T-helper 17 cell (primary cell): ENCODE data around the gene CLEC12A. TPM values are rescaled to one million over a fixed set of nuclear protein-coding genes. Genes with fewer than 3 reads are reported as not detected.

Experiments
- ATAC-seq: fragments of 150-1000 bp; cut with Tn5 transposase; 2 replicates; pipeline ENCODE4 v1.10.0; 2021; ENCODE audit warnings: mild to moderate bottlenecking, moderate library complexity
- DNase-seq, 3 donors: peaks; one replicate each; pipeline versions ENCODE4 v3.0.0 to v3.0.0-alpha.2; 2020 to 2021
- H3K9me3 ChIP-seq: one replicate; pipeline ENCODE4 v1.7.0; 2013; ENCODE audit warnings: low read length, mild to moderate bottlenecking; ENCODE audit not compliant: control insufficient read depth, poor library complexity, severe bottlenecking
- H3K27ac Mint-ChIP-seq: one replicate; pipeline ENCODE4 v1.8.0; 2022; ENCODE audit warnings: mild to moderate bottlenecking, moderate library complexity, mixed read lengths
- H3K27me3 Mint-ChIP-seq: one replicate; pipeline ENCODE4 v1.8.0; 2022; ENCODE audit warnings: mixed read lengths
- H3K36me3 Mint-ChIP-seq: one replicate; pipeline ENCODE4 v1.8.0; 2022; ENCODE audit warnings: low read depth, mixed read lengths
- H3K4me1 Mint-ChIP-seq: one replicate; pipeline ENCODE4 v1.8.0; 2022; ENCODE audit warnings: mild to moderate bottlenecking, mixed read lengths
- H3K4me3 Mint-ChIP-seq: one replicate; pipeline ENCODE4 v1.8.0; 2022; ENCODE audit warnings: mild to moderate bottlenecking, moderate library complexity, mixed read lengths
- total RNA-seq, 4 donors: library from RNA in 2 of 4; stranded (reverse) in 2 of 4; gene quantifications; one replicate each; pipeline ENCODE4 v1.2.3 and lab custom pipeline; 2022 to 2026

The CLEC12A gene
- total RNA-seq, 2 donors from 2014 or later = 0.37 to 4.6 TPM

- no peaks in the 10 kb centered on the region for H3K9me3 ChIP-seq
- H3K36me3 Mint-ChIP-seq = peaks cover 4% of the 10 kb centered on the region
- ATAC-seq = no peak
- H3K4me1 Mint-ChIP-seq = no peaks in the 10 kb centered on the region
- no peak overlapping the region for H3K4me3 Mint-ChIP-seq
- DNase-seq = no peak
- H3K27ac Mint-ChIP-seq = no peak overlapping the region
- H3K27me3 Mint-ChIP-seq = peaks cover 41% of the 10 kb centered on the region
Measured at GRCh38 chr12:10027721-10028120, 56.5 kb downstream of the CLEC12A start.

- H3K4me3 Mint-ChIP-seq = no peak within 1 kb of the TSS
- peaks cover 4% of the 10 kb centered on the region for H3K36me3 Mint-ChIP-seq
- H3K4me1 Mint-ChIP-seq = no peaks in the 10 kb centered on the region
- ATAC-seq (no peak), DNase-seq (no peak)
- no peaks in the 10 kb centered on the region for H3K9me3 ChIP-seq
- H3K27me3 Mint-ChIP-seq = peaks cover 51% of the 10 kb centered on the region
- H3K27ac Mint-ChIP-seq = no peak within 1 kb of the TSS
Measured at GRCh38 chr12:10030446-10030845, 59.2 kb downstream of the CLEC12A start, which contains the start of gene CLEC9A. CLEC9A (plus strand) TSS chr12:10030682; CDS start chr12:10052688, 22,006 bp downstream.

DNA sequence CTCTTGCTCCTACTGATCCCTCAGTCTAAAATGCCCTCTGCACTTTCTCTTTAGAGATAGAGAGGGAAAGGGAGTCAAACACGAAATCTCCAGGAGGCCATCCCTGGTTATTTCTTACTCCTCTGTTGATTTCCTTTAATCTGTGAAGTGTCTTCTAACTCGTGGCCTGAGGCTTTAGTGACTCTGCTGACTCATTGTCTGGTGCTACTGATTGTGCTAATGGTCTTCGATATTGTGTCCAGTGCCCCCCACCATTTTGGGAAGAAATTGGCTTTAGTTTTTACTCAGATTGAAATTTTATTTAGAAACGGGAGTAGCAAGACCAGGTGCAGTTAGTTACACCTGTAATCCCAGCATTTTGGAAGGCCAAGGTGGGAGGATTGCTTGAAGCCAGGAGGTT, 60.1 kb downstream of the CLEC12A start:
- no peak overlapping the region for H3K4me3 Mint-ChIP-seq
- no peak for ATAC-seq
- H3K27ac Mint-ChIP-seq = no peak overlapping the region
- DNase-seq = no peak
- peaks cover 4% of the 10 kb centered on the region for H3K36me3 Mint-ChIP-seq
- peaks cover 55% of the 10 kb centered on the region for H3K27me3 Mint-ChIP-seq
- H3K4me1 Mint-ChIP-seq = no peaks in the 10 kb centered on the region
- H3K9me3 ChIP-seq = no peaks in the 10 kb centered on the region

- Mint-ChIP-seq H3K4me1 (no peaks in the 10 kb centered on the region), H3K27ac (no peak overlapping the region), H3K27me3 (peaks cover 60% of the 10 kb centered on the region), H3K36me3 (peaks cover 4% of the 10 kb centered on the region), H3K4me3 (no peak overlapping the region)
- no peaks in the 10 kb centered on the region for H3K9me3 ChIP-seq
- DNase-seq (no peak), ATAC-seq (no peak)
Measured at GRCh38 chr12:10031771-10032175, 60.6 kb downstream of the CLEC12A start.

- ATAC-seq (no peak), DNase-seq (no peak)
- peaks cover 4% of the 10 kb centered on the region for H3K36me3 Mint-ChIP-seq
- peaks cover 79% of the 10 kb centered on the region for H3K27me3 Mint-ChIP-seq
- no peaks in the 10 kb centered on the region for H3K9me3 ChIP-seq
- no peaks in the 10 kb centered on the region for H3K4me1 Mint-ChIP-seq
- no peak overlapping the region for H3K4me3 Mint-ChIP-seq
- no peak overlapping the region for H3K27ac Mint-ChIP-seq
Measured at GRCh38 chr12:10033783-10034545, 62.8 kb downstream of the CLEC12A start.

Other genes starting within 250 kb of the CLEC12A start
- gene CLECL1, start 238.3 kb upstream of the CLEC12A start, total RNA-seq = 1 to 10 TPM; 1.5 TPM
- 1,000 to 10,000 TPM; 1,001 to 1,104 TPM for gene CD69, start 210.5 kb upstream of the CLEC12A start, total RNA-seq
- gene KLRF1, start 143.9 kb upstream of the CLEC12A start, total RNA-seq = under 1 TPM; 0.52 to 0.57 TPM
- gene CLEC2B, start 102.1 kb upstream of the CLEC12A start, total RNA-seq = 100 to 1,000 TPM in 1 of 2 donors, 10 to 100 TPM in 1; 59.9 to 116 TPM
- not detected for gene KLRF2, start 89.9 kb upstream of the CLEC12A start, total RNA-seq
- not detected for gene CLEC2A, start 39.0 kb upstream of the CLEC12A start, total RNA-seq
- 10 to 100 TPM in 1 of 2 donors, under 1 TPM in 1; 0.94 to 21.1 TPM for gene CLEC1B, start 27.7 kb downstream of the CLEC12A start, total RNA-seq
- under 1 TPM in 1 of 2 donors, not detected in 1; 0.25 TPM for gene CLEC12B, start 39.2 kb downstream of the CLEC12A start, total RNA-seq
- gene CLEC9A, start 59.3 kb downstream of the CLEC12A start, total RNA-seq = under 1 TPM in 1 of 2 donors, not detected in 1; 0.18 TPM
- not detected for gene CLEC1A, start 127.6 kb downstream of the CLEC12A start, total RNA-seq
- gene CLEC7A, start 158.8 kb downstream of the CLEC12A start, total RNA-seq = 1 to 10 TPM; 3.2 to 8.2 TPM
- gene OLR1, start 200.7 kb downstream of the CLEC12A start, total RNA-seq = under 1 TPM in 1 of 2 donors, not detected in 1; 0.15 TPM
- gene TMEM52B, start 207.6 kb downstream of the CLEC12A start, total RNA-seq = not detected
- gene GABARAPL1, start 241.5 kb downstream of the CLEC12A start, total RNA-seq = 100 to 1,000 TPM; 104 to 110 TPM